HL-60 (cell line): Measurements from ENCODE around the gene ABCG4.
"Not testable (repeated sequence)": the region's sequence is repeated elsewhere in the genome, so short reads cannot be mapped to it uniquely, and the experiment has no call there.

Experiments
- DNase-seq, 2 experiments: peaks; one replicate each; pipeline ENCODE4 v3.0.0-alpha.2; 2010 to 2020; ENCODE audit warnings: low read depth in 1 of 2, low spot score in 1 of 2
- H3K27ac ChIP-seq: fragments of 250-450 bp; sonication (Bioruptor Pico); replicated peaks from 2 replicates; pipeline ENCODE4 v1.5.1; 2020; ENCODE audit warnings: mild to moderate bottlenecking, moderate library complexity
- H3K27me3 ChIP-seq: fragments of 250-450 bp; sonication (Bioruptor Pico); 2 replicates; pipeline ENCODE4 v1.5.1; 2021; ENCODE audit warnings: mild to moderate bottlenecking, moderate library complexity; ENCODE audit not compliant: insufficient read depth, poor library complexity, severe bottlenecking
- H3K4me3 ChIP-seq: replicated peaks from 2 replicates; pipeline ENCODE4 v1.5.1; 2011; ENCODE audit warnings: mild to moderate bottlenecking, control low read depth, low read length; ENCODE audit not compliant: insufficient read depth
- CTCF ChIP-seq: IDR thresholded peaks from one replicate; pipeline ENCODE4 v1.5.1; 2011; ENCODE audit warnings: low read length, control low read depth, inconsistent platforms; ENCODE audit not compliant: insufficient read depth
- GABPA ChIP-seq: IDR thresholded peaks from 2 replicates; pipeline ENCODE4 v1.6.1; 2012; ENCODE audit warnings: low read depth
- POLR2AphosphoS5 ChIP-seq: IDR thresholded peaks from 2 replicates; pipeline ENCODE4 v1.6.1; 2012; ENCODE audit warnings: low read depth
- REST ChIP-seq: IDR thresholded peaks from 2 replicates; pipeline ENCODE4 v1.6.1; 2012; ENCODE audit warnings: low read depth; ENCODE audit not compliant: insufficient replicate concordance
- SPI1 ChIP-seq: IDR thresholded peaks from 2 replicates; pipeline ENCODE4 v1.6.1; 2012; ENCODE audit warnings: low read depth, mild to moderate bottlenecking, borderline replicate concordance

ABCG4 gene

GRCh38 chr11:119179983-119180382 is 31.1 kb downstream of the ABCG4 start:
- DNase-seq: no peak
- Histone ChIP-seq H3K27me3 (no peaks in the 10 kb centered on the region), H3K4me3 (no peak overlapping the region), H3K27ac (no peak overlapping the region)
- no peak for TF ChIP-seq REST
- no peak for TF ChIP-seq GABPA
- no peak for TF ChIP-seq SPI1
- TF ChIP-seq CTCF: no peak
- no peak for TF ChIP-seq POLR2AphosphoS5

- no peak for DNase-seq
- H3K27ac ChIP-seq: peak overlapping the region; percentile 26; the same call in 1 of the 2 replicates
- H3K27me3 ChIP-seq: no peaks in the 10 kb centered on the region
- TF ChIP-seq POLR2AphosphoS5 (no peak), REST (no peak), GABPA (no peak), CTCF (no peak), SPI1 (no peak)
- no peak overlapping the region for H3K4me3 ChIP-seq
Observed at GRCh38 chr11:119180729-119181676, 32.2 kb downstream of the ABCG4 start.

GRCh38 chr11:119181677-119182412 is 33.0 kb downstream of the ABCG4 start:
- H3K27ac ChIP-seq: peak overlapping the region; percentile 26
- H3K27me3 ChIP-seq: no peaks in the 10 kb centered on the region
- TF ChIP-seq REST (no peak), POLR2AphosphoS5 (no peak), CTCF (no peak), GABPA (peak; percentile 72), SPI1 (peak; percentile 43; the same call in 1 of the 2 replicates)
- no peak overlapping the region for H3K4me3 ChIP-seq
- peak; percentile 56 to 70 for DNase-seq

- DNase-seq, H3K4me3 ChIP-seq, H3K27me3 ChIP-seq, H3K27ac ChIP-seq: not testable (repeated sequence)
Observed at GRCh38 chr11:119184399-119184798, 35.5 kb downstream of the ABCG4 start.
